GM18508 (cell line): ENCODE results near the gene NDRG2.

Experiments used
- ATAC-seq: cut with Tn5 transposase; IDR thresholded peaks from one replicate; pipeline ENCODE4 v1.9.1; 2021; ENCODE audit warnings: moderate number of reproducible peaks; ENCODE audit not compliant: insufficient read depth, unreplicated experiment

The NDRG2 gene

GRCh38 chr14:21024585-21025370 lies at the start of gene NDRG2:
NDRG2 (minus strand) TSS chr14:21025061; CDS start chr14:21023315, 1,746 bp downstream.
- no peak for ATAC-seq

DNA sequence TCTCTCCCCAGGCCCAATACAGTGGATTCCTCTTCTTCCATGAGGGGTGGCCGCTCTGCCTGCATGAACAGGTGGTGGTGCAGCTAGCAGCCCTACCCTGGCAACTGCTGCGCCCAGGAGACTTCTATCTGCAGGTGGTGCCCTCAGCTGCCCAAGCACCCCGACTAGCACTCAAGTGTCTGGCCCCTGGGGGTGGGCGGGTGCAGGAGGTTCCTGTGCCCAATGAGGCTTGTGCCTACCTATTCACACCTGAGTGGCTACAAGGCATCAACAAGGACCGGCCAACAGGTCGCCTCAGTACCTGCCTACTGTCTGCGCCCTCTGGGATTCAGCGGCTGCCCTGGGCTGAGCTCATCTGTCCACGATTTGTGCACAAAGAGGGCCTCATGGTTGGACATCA lies 49.1 kb upstream of the NDRG2 start:
- no peak for ATAC-seq

- ATAC-seq = no peak
Observed at GRCh38 chr14:21072781-21073339, 48.0 kb upstream of the NDRG2 start.

- no peak for ATAC-seq
Observed at GRCh38 chr14:21072031-21072473, 47.2 kb upstream of the NDRG2 start.

GRCh38 chr14:21071225-21072030 lies 46.6 kb upstream of the NDRG2 start:
- ATAC-seq = peak; percentile 52

- ATAC-seq = peak; percentile 4
Observed at GRCh38 chr14:21070610-21071224, 45.9 kb upstream of the NDRG2 start.

- no peak for ATAC-seq
Observed at GRCh38 chr14:21070083-21070609, 45.3 kb upstream of the NDRG2 start, which contains the start of gene ARHGEF40. ARHGEF40 (plus strand) TSS chr14:21070304; CDS start chr14:21070397, 93 bp downstream.

DNA sequence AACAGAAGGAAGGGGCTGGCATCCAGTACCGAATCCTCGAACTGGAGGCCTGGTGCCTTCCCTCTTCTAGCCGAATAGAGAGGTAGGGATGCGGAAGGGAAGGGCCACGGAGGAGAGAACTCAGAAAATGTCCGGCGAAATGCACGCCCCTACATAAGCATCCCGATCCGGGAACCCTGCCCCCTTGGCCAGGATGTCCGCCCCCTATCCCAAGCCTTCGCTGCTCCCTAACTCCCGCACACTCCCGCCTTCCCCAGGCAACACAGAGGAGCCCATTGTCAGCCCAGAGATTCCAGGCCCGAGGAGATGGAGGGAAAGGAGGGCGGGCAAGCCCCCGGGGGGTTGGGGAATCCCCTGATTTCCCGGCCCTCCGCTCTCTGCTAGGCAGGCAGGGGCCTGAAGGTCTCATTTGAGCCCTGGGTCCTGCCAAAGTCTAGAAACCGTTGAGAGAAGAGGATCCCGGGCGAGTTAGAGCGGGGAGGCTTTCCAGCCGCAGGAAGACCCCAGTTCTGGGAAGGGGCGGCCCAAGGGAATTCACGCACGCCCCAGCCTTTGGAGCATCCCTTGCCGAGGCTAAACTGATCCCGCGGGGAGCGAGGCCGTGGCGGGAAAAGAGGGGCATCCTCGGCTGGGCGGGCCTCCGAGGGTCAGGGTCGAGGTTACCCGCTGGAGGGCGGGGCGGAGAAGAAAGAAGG lies 44.7 kb upstream of the NDRG2 start:
- ATAC-seq = no peak

GRCh38 chr14:21068521-21069387 lies 43.9 kb upstream of the NDRG2 start:
- ATAC-seq = no peak

- no peak for ATAC-seq
Observed at GRCh38 chr14:21066882-21067502, 42.1 kb upstream of the NDRG2 start.

- ATAC-seq = no peak
Observed at GRCh38 chr14:21063479-21063878, 38.6 kb upstream of the NDRG2 start.

DNA sequence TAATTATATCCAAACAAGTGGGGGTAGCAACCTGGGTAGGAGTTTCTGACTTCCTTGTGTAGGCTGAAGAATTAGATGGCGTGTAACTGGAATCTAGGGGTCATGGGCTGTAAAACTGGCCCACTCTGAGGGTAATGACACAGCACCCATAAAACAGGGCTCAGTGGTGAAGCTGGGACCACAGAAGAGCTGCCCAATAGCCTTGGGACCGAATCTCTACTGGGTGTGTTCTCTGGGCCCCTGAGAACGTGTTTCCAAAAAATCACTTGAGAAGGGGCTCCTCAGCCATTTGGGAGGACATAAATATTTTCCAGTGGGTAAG lies 36.4 kb upstream of the NDRG2 start:
- ATAC-seq = no peak

- no peak for ATAC-seq
Observed at GRCh38 chr14:21060614-21061346, 35.9 kb upstream of the NDRG2 start.

- ATAC-seq = no peak
Observed at GRCh38 chr14:21059842-21060613, 35.2 kb upstream of the NDRG2 start.

GRCh38 chr14:21058903-21059302 lies 34.0 kb upstream of the NDRG2 start:
- ATAC-seq = no peak

DNA sequence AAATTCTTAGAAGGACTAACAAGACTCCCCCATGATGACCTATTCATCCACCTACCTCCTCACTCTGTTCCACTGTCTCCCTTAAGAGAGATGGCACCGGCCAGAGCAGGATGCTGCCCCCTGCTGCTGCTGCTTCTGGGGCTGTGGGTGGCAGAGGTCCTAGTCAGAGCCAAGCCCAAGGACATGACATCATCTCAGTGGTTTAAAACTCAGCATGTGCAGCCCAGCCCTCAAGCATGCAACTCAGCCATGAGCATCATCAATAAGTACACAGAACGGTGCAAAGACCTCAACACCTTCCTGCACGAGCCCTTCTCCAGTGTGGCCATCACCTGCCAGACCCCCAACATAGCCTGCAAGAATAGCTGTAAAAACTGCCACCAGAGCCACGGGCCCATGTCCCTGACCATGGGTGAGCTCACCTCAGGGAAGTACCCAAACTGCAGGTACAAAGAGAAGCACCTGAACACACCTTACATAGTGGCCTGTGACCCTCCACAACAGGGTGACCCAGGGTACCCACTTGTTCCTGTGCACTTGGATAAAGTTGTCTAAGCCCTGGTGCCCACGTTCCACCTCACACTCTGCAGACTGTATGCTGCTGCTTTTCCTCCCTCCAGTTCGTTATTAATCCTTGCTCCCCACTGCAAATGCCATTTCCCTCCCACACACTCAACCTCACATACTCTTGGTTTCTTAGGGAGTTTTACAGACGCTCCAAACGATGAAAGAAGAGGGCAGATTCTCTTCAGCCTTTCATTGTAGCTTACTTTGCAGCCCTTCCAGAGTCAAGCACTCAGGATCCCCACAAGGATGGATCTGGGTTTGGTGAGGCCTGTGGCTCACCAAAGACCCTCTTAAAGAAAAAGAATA lies 33.2 kb upstream of the NDRG2 start, which contains the start of gene RNASE8:
RNASE8 (plus strand) TSS at position 20 of the 873 bp plus-strand sequence; CDS start at position 91, 71 bp downstream.
- no peak for ATAC-seq
